Middle frontal gyrus (tissue), 1 donor: Measurements from ENCODE around the gene CYP26B1.
"Not testable (repeated sequence)": the region's sequence is repeated elsewhere in the genome, so short reads cannot be mapped to it uniquely, and the experiment has no call there.

Source experiments
- DNase-seq: peaks from one replicate; pipeline ENCODE4 v3.0.0-alpha.2; 2015; ENCODE audit warnings: low spot score; ENCODE audit errors: extremely low spot score

The CYP26B1 gene

GRCh38 chr2:72112401-72112800, 35.3 kb downstream of the CYP26B1 start:
- no peak for DNase-seq

DNA sequence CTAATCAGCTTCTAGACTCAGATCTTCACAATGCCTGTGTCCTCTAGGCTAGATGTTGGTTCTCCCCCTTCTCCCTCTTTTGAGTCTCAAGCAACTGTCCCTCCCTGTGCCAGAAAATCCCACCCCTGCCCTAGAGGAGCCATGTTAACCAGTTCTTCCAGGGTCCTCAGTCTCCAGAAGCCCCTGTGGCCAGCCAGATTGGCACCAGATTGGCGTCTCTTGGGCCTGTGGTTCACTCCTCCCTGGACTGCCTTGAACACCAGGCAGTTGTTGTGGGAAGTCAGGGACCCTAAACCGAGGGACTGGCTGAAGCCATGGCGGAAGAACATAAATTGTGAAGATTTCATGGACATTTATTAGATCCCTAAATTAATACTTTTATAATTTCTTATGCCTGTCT, 36.6 kb downstream of the CYP26B1 start:
- DNase-seq, result no peak

DNA sequence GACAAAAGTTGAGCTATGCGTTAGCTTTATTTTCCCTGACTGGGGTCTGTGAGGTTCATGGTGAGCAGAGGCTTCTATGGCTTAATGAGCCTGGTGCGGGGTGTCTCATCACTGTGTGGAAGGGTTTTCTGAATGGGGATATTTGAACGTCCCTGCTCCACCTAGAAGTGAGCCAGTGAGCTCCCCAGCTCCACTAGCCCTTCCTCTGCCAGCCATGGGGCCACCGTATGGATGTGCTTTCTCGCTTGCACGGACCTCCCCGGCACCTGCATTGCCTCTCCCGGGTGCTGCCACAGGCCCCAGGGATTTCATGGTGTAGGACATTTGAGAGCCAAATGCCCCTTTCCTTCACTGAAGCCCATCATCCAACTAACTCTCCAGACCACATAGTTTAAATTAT, 37.8 kb downstream of the CYP26B1 start:
- no peak for DNase-seq

- no peak for DNase-seq
These were observed 38.4 kb downstream of the CYP26B1 start for GRCh38 chr2:72109291-72109690.

DNA sequence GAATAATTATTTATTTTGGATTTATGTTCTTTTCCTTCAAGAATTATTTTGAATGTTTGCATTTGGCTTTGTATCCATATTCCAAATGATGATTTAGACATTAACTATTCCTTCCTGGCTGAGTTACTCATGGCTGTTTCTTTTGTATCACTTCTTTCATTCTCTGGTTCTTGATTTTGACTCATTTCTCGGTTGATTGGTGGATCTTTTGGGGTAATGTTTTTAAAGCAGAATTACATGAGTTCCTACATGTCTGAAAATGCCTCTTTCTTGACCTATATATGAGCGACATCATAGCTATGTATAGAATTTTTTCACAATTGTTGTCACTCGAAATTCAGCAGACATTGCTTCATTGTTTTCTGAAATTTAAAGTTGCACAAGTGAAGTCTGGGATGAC, 39.5 kb downstream of the CYP26B1 start:
- DNase-seq, result no peak

DNA sequence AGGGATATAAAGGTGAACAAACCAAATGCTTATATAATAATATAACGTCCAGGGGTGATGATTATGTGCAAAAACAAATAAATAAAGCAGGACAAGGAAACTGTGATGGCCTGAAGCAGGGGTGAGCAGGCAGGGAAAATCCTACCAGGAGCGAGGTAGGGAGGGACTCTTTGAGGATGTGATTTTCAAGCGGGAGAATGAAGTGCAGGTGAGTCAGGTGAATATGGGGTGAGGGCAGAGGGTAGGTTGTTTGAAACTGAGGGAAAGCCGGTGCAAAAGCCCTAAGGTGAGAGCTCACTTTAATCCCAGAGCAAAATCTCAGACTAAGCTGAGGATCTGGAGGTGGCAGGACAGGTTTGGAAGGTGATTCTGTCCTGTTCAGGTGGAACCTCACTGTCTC, 40.7 kb downstream of the CYP26B1 start:
- no peak for DNase-seq

- DNase-seq, result no peak
These were observed 42.7 kb downstream of the CYP26B1 start for GRCh38 chr2:72104821-72105588.

DNA sequence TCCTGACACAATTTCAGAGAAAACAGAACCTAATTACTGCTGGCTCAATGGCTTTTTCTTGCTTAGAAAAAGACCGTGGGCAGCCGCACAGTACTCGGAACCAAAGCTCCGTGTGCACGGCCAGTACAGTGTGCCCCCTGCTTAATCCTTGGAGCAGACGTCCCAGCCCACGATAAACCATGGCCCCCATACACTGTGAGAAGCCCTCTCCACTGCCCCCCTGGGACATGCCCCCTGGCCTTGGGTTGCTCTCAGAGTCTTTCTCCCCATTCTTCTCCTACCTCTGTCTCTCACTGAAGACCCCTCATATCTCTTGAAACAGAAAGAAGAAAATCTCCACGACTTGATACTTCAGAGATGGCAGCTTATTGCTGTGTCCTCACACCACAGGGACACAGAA, 44.0 kb downstream of the CYP26B1 start:
- no peak for DNase-seq

DNA sequence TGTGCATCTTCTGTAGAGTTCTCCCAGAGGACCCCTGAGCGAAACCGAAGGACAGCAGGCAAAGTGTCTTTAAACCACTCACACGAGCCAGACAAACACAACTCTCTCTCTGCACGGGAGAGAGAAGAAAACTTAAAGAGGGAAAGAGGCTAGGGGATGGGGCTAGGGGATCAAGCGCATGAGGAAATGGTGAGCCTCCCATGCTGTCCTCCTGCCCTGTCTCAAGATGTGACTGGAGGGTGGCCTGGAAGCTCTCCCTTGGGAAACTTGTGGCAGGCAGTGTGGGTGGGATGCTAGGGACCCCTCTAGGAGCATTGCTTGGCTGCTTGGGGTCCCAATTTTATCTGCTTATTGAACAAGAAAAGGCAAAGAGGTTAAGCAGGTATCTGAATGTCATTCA, 44.5 kb downstream of the CYP26B1 start:
- no peak for DNase-seq

- no peak for DNase-seq
These were observed 48.7 kb downstream of the CYP26B1 start for GRCh38 chr2:72098935-72099334.

- DNase-seq, result no peak
These were observed 50.4 kb downstream of the CYP26B1 start for GRCh38 chr2:72097276-72097675.

DNA sequence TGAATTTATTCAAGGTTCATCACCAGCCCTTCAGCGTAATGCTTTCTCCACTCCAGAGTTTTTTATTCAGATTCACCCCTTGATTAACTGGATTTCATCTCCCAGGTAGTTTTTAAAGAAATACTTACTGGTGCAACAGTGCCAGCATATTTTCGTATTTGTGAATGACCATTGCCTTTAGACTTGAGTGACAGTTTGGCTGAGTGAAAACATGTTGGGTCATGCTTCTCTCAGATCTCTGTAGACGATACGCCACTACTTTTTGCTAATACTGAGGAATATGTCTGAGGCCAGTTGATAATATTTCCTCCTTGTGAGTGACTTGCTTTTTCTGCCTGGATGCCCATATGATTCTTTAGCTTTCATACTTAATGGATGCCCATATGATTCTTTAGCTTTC, 51.5 kb downstream of the CYP26B1 start:
- DNase-seq, result no peak

DNA sequence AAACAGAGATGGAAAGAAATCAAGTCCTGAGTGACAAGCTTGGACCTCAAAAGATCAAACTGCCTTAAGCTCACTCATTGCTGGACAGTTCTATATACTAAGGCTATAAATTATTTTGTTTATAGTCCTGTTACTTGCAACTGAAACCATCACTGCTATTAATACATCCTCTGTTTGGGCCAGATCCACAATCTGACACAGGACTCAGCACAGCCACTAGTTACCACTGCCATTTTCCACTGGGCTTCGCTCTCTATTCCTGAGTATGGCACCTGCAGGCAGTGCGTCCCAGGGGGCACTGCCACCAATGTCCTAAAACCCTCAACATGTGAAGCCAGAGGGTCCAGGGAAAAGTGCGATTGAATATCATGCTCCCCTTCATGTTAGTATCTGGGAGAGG, 52.3 kb downstream of the CYP26B1 start:
- DNase-seq, result no peak

DNA sequence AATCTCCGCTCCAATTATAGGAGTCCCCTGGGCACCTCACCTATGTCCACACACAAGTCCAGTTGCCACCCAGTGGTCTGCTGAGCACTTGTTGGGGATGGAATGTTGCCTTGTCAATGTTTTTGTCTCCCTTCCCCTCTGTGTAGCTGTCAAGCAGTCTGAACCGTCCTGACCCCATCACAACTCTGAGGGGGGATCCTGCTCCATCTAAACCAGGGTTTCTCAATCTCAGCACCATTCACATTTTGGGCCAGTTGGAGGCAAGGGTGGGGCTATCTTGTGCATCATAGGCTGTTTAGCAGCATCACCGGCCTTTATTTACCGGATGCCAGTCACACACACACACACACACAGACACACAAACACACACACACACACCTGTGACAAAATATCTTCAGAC, 53.0 kb downstream of the CYP26B1 start:
- no peak for DNase-seq

- no peak for DNase-seq
These were observed 55.6 kb downstream of the CYP26B1 start for GRCh38 chr2:72092111-72092510.

GRCh38 chr2:72090781-72091482, 56.7 kb downstream of the CYP26B1 start:
- no peak for DNase-seq

DNA sequence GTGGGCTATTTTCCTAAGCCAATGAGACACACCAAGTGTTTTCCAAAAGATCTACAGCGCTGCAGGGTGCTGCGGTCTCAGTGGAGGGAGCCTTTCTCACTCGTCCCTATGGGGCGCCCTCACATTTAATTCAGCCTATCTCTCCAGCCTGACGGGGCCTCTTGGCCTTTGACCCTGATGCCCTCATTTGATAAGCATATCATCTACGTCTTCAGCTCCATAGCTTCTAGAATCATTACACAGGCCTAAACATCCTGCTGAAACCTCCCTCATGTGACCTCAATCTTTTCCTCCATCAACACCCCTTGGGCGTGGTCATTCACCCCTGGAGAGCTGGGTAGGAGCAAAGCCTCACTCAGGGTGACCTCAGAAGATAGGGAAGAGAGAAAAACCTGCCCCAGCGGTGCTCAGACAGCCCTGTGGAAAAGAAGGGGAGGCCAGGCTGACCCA, 57.4 kb downstream of the CYP26B1 start:
- DNase-seq, result no peak

- DNase-seq, result no peak
These were observed 58.1 kb downstream of the CYP26B1 start for GRCh38 chr2:72089537-72089936.

DNA sequence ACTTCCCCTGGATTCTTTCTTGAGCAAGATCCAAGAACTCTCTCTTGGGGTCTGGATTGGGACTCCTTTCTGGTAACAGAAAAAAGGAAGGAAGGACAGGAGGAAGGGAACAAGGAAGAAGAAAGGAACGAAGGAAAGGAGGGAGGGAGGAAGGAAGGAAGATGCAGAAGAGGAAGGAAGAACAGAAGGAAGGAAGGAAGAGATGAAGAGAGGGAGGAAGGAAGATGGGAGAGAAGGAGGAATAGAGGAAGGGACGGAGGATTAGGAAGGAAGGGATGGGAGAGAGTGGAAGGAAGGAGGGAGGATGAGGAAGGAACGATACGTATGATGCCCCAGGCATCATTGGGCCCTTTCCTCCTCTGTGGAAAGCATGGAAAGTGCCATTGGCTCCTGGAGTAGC, 58.6 kb downstream of the CYP26B1 start:
- DNase-seq, result no peak

DNA sequence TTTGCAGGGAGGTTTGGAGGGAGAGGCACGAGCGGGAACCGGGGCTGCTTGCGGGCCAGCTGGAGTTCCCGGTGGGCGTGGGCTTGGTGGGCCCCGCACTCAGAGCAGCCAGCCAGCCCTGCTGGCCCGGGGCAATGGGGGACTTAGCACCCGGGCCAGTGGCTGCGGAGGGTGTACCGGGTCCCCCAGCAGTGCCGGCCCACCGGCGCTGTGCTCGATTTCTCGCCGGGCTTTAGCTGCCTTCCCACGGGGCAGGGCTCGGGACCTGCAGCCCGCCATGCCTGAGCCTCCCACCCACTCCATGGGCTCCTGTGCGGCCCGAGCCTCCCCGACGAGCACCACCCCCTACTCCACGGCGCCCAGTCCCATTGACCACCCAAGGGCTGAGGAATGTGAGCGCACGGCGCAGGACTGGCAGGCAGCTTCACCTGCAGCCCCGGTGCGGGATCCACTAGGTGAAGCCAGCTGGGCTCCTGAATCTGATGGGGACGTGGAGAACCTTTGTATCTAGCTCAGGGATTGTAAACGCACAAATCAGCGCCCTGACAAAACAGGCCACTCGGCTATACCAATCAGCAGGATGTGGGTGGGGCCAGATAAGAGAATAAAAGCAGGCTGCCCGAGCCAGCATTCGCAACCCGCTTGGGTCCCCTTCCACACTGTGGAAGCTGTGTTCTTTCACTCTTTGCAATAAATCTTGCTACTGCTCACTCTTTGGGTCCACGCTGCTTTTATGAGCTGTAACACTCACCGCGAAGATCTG, 60.6 kb downstream of the CYP26B1 start:
- not testable (repeated sequence) for DNase-seq

GRCh38 chr2:72085513-72085912, 62.1 kb downstream of the CYP26B1 start:
- DNase-seq, result no peak

DNA sequence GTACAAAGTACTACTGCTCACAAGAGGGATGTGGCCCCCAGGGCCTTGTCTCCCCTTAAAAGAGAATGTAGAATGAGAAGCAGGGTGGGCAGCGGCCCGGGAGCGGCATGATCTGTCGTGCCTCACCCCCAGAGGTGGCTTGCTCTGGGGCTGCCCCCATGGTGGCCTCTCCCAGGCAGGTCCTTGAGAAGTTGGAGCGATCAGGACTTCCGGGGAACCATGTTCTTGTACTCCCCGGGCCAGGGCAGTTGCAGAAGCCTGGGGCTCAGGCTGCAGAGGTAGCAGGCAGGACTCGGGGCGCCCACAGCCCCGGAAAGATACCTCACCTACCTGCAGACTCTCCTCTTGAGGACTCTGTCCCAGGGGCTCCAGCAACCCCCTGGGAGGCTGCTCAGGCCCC, 62.6 kb downstream of the CYP26B1 start:
- no peak for DNase-seq
